GM06990 (cell line): ENCODE results near the gene KAT6B.

Source experiments
- DNase-seq: peaks from one replicate; pipeline ENCODE4 v3.0.0-alpha.2; 2011; ENCODE audit not compliant: insufficient read length; ENCODE audit errors: extremely low read depth
- H3K27me3 ChIP-seq: replicated peaks from 2 replicates; pipeline ENCODE4 v1.6.0; 2011; ENCODE audit warnings: low read length; ENCODE audit not compliant: control insufficient read depth, insufficient read depth
- H3K36me3 ChIP-seq: 2 replicates; pipeline ENCODE4 v1.5.1; 2011; ENCODE audit warnings: low read length; ENCODE audit not compliant: control insufficient read depth, insufficient read depth
- H3K4me3 ChIP-seq: replicated peaks from 2 replicates; pipeline ENCODE4 v1.5.1; 2011; ENCODE audit warnings: low read depth, mild to moderate bottlenecking, control low read depth, low read length
- TF ChIP-seq, protein P1 (sequence below): IDR thresholded peaks from 2 replicates; pipeline ENCODE4 v1.5.1; 2011; ENCODE audit warnings: low read length, control low read depth, mild to moderate bottlenecking, inconsistent platforms; ENCODE audit not compliant: insufficient read depth, poor library complexity, severe bottlenecking

KAT6B gene

DNA sequence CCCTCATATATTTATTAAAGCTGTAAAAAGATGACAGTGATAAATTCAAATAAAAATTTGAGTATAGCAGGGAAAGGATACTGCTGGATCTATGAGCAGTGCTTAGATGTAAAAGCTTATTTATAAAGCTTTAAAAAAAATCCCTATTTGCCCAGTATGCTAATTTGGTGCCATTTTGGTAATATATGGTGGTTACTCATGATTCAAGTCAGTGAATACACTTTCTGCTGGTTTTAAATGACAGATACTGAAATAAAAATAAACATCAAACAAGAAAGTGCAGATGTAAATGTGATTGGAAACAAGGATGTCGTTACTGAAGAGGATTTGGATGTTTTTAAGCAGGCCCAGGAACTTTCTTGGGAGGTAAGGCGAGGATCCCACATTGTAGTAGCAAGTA, 150.7 kb downstream of the KAT6B start:
- H3K27me3 ChIP-seq: no peaks in the 10 kb centered on the region
- peak overlapping the region; percentile 30; the same call in 1 of the 2 replicates for H3K4me3 ChIP-seq
- DNase-seq: no peak
- no peaks in the 10 kb centered on the region for H3K36me3 ChIP-seq
- TF ChIP-seq, protein P1, sequence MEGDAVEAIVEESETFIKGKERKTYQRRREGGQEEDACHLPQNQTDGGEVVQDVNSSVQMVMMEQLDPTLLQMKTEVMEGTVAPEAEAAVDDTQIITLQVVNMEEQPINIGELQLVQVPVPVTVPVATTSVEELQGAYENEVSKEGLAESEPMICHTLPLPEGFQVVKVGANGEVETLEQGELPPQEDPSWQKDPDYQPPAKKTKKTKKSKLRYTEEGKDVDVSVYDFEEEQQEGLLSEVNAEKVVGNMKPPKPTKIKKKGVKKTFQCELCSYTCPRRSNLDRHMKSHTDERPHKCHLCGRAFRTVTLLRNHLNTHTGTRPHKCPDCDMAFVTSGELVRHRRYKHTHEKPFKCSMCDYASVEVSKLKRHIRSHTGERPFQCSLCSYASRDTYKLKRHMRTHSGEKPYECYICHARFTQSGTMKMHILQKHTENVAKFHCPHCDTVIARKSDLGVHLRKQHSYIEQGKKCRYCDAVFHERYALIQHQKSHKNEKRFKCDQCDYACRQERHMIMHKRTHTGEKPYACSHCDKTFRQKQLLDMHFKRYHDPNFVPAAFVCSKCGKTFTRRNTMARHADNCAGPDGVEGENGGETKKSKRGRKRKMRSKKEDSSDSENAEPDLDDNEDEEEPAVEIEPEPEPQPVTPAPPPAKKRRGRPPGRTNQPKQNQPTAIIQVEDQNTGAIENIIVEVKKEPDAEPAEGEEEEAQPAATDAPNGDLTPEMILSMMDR: no peak

DNA sequence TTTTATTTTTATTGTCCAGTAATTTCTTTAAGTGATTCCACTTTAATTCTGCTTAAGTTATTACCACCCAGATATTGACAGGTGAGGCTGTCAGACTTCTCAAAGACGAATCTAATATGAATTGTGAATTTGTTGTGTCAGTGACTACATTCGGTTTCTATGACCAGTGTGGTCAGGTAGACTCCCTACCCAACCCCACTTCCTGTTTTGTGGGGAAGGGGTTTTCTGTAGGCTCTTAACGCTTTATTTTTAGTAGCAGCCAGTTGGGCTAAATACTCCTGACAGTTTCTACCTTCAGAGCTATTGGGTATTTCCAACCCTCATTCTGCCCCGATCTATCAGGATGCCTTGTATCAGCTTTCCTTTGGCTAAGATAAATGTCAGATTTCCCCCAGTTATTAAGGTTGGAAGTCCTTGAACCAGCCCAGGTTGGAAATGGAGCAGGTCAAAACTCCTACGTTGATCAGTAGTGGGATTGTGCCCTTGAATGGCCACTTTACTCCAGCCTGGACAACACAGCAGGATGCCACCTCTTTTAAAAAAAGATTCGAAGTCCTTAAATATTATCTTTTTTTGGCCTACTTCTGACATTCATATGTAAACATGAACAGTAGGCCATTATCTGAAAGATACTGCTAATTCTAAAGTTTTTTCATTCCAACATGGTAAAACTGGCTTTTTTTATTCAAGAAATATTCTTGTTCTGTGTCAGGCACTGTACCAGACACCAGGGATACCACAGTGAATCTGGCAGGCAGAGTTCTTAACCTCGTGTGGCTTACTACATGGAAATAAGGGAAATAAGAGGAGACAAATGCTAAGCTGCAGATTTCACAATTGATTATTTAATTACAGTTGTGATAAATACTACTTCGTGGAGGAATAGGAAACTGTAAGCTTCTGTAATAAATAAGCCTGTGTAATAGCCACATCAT, 151.8 kb downstream of the KAT6B start:
- no peak overlapping the region for H3K4me3 ChIP-seq
- H3K36me3 ChIP-seq: no peaks in the 10 kb centered on the region
- TF ChIP-seq, protein P1: no peak
- DNase-seq: peak; percentile 63
- no peaks in the 10 kb centered on the region for H3K27me3 ChIP-seq

DNA sequence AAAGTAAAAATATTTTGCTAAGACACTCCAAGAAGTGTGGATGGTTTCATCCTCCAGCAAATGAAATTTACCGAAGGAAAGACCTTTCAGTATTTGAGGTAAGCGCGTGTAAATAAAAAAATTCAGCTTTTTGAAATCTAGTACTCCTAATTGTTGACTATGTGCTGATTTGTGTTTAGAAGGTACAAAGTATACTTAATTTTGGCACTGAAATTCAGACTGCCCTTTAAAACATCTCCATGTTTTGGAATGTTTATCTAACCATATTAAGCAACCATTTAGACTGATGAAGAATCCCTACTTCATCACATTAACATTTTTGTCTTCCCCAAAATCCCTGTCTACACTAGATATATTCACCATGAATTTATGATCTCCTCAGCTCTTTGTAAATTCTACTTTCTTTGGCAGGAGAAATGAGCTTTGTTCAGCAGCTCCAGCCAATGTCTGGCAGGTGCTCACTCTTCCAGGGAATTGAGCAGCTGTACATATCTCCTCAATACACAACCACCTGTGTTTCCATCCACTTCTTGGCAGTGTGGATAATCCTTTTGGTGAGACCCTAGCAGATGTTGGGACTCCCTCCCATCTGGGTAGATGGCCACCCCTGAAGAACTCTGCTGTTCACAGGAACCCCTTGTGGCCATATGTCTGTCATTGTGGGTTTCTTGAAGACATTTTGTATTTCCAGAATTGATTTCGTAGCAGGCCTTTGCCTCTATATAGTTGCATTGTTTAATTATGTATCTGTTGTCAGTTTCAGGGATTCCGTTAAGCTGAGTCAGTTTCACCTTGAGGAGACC, 155.6 kb downstream of the KAT6B start:
- TF ChIP-seq, protein P1: no peak

GRCh38 chr10:74982634-74982982, 156.2 kb downstream of the KAT6B start:
- Histone ChIP-seq H3K27me3 (no peaks in the 10 kb centered on the region), H3K36me3 (peaks cover 3% of the 10 kb centered on the region), H3K4me3 (no peak overlapping the region)
- TF ChIP-seq, protein P1: no peak
- no peak for DNase-seq

More for the DNA sequence above, 155.6 kb downstream of the KAT6B start:
- H3K27me3 ChIP-seq: no peaks in the 10 kb centered on the region
- no peak overlapping the region for H3K4me3 ChIP-seq
- DNase-seq: no peak
- peaks cover 3% of the 10 kb centered on the region for H3K36me3 ChIP-seq

- TF ChIP-seq, protein P1: no peak
- no peaks in the 10 kb centered on the region for H3K27me3 ChIP-seq
- peaks cover 3% of the 10 kb centered on the region for H3K36me3 ChIP-seq
- DNase-seq: no peak
- no peak overlapping the region for H3K4me3 ChIP-seq
These were observed 157.0 kb downstream of the KAT6B start for GRCh38 chr10:74983383-74983782.
